H1 (cell line): ENCODE results near the gene SPIB. TPM values are rescaled to one million over a fixed set of nuclear protein-coding genes. Genes with fewer than 3 reads are reported as not detected.

Experiments used
- CTCF ChIA-PET: fragments of 300-600 bp; sonication (Branson Sonifier 250); formaldehyde crosslinking; loops from one replicate; lab custom pipeline; 2021; ENCODE audit not compliant: partially characterized antibody; lab: Charles Lee
- POLR2A ChIA-PET: fragments of 300-600 bp; sonication (Branson Sonifier 250); formaldehyde crosslinking; loops from one replicate; lab custom pipeline; 2021; ENCODE audit warnings: inconsistent platforms; ENCODE audit not compliant: partially characterized antibody; lab: Charles Lee
- DNase-seq, 2 experiments: peaks; one replicate each; pipeline versions ENCODE4 v3.0.0 to v3.0.0-alpha.2; 2010 to 2022; ENCODE audit warnings: low spot score in 2 of 2, low read depth in 1 of 2, mixed read lengths in 1 of 2
- FAIRE-seq: peaks from 2 replicates; lab custom pipeline; 2011; peaks lifted over from hg19 to GRCh38; lab: Jason Lieb, UNC
- H2AFZ ChIP-seq: 2 replicates; pipeline ENCODE4 v1.8.1; 2012; ENCODE audit warnings: low read length, inconsistent platforms
- H2AK5ac ChIP-seq: 2 replicates; pipeline ENCODE4 v1.6.1; 2013; ENCODE audit warnings: low read depth, low read length
- H2BK120ac ChIP-seq: replicated peaks from 2 replicates; pipeline ENCODE3; 2013; ENCODE audit warnings: low read depth, low read length, inconsistent platforms
- H2BK12ac ChIP-seq: 2 replicates; pipeline ENCODE4 v1.6.1; 2013; ENCODE audit warnings: low read depth, low read length
- H2BK15ac ChIP-seq: 2 replicates; pipeline ENCODE4 v1.6.1; 2013; ENCODE audit warnings: low read length
- H2BK20ac ChIP-seq: 2 replicates; pipeline ENCODE4 v1.6.1; 2013; ENCODE audit warnings: low read length
- H2BK5ac ChIP-seq: 2 replicates; pipeline ENCODE4 v1.6.1; 2013; ENCODE audit warnings: low read depth, low read length
- H3K14ac ChIP-seq: 2 replicates; pipeline ENCODE4 v1.6.1; 2013; ENCODE audit warnings: inconsistent platforms; ENCODE audit not compliant: insufficient read length
- H3K18ac ChIP-seq: 2 replicates; pipeline ENCODE4 v1.6.1; 2013; ENCODE audit warnings: low read length; ENCODE audit errors: extremely low read depth
- H3K23ac ChIP-seq: 2 replicates; pipeline ENCODE4 v1.6.1; 2013; ENCODE audit warnings: inconsistent platforms; ENCODE audit not compliant: insufficient read length
- H3K23me2 ChIP-seq: 2 replicates; pipeline ENCODE4 v1.6.1; 2013; ENCODE audit warnings: low read depth, low read length
- H3K27ac ChIP-seq: 2 replicates; pipeline ENCODE4 v1.6.1; 2011; ENCODE audit warnings: low read depth, low read length, inconsistent platforms
- H3K27me3 ChIP-seq, 4 experiments: replicated peaks in 1 of 4; 1 replicate in 1 of 4; 2 replicates in 3 of 4; pipeline versions ENCODE4 v1.6.1 to v1.8.1; 2011 to 2013; ENCODE audit warnings: low read length in 3 of 4, mild to moderate bottlenecking in 3 of 4, inconsistent platforms in 2 of 4, mixed read lengths in 2 of 4, moderate library complexity in 1 of 4; ENCODE audit not compliant: control insufficient read depth in 3 of 4, insufficient read depth in 3 of 4; ENCODE audit errors: extremely low read depth in 1 of 4
- H3K36me3 ChIP-seq, 4 experiments: 2 replicates each; pipeline versions ENCODE4 v1.6.1 to v1.8.1; 2011 to 2013; ENCODE audit warnings: mild to moderate bottlenecking in 4 of 4, low read length in 3 of 4, moderate library complexity in 2 of 4, control low read depth in 1 of 4, inconsistent platforms in 1 of 4; ENCODE audit not compliant: insufficient read depth in 4 of 4, control insufficient read depth in 2 of 4
- H3K4ac ChIP-seq: replicated peaks from 2 replicates; pipeline ENCODE3; 2013; ENCODE audit warnings: low read length, low read depth, mixed read lengths, inconsistent platforms; ENCODE audit not compliant: insufficient read length
- H3K4me1 ChIP-seq, 4 experiments: replicated peaks in 1 of 4; 1 replicate in 1 of 4; 2 replicates in 3 of 4; pipeline versions ENCODE4 v1.6.1 to v1.8.1; 2011 to 2013; ENCODE audit warnings: low read length in 3 of 4, inconsistent platforms in 2 of 4, mixed read lengths in 1 of 4; ENCODE audit not compliant: insufficient read depth in 4 of 4, control insufficient read depth in 3 of 4
- H3K4me2 ChIP-seq, 2 experiments: 2 replicates each; pipeline versions ENCODE4 v1.6.1 to v1.8.1; 2011 to 2013; ENCODE audit warnings: low read depth in 2 of 2, low read length in 2 of 2, control low read depth in 1 of 2, inconsistent platforms in 1 of 2, mild to moderate bottlenecking in 1 of 2; ENCODE audit not compliant: insufficient read depth in 1 of 2
- H3K4me3 ChIP-seq, 4 experiments: fragments of 200-600, 300-600 bp in 1 of 4; sonication (generic), shearing (Covaris generic), sonication (Bioruptor Twin) in 1 of 4; 2 replicates each; pipeline versions ENCODE4 v1.5.1 to v1.8.1; 2011 to 2016; ENCODE audit warnings: low read length in 4 of 4, low read depth in 3 of 4, control low read depth in 2 of 4, inconsistent platforms in 2 of 4, mild to moderate bottlenecking in 2 of 4, mixed read lengths in 1 of 4, moderate library complexity in 1 of 4; ENCODE audit not compliant: insufficient read depth in 2 of 4; ENCODE audit errors: extremely low read depth in 1 of 4
- H3K56ac ChIP-seq: replicated peaks from 2 replicates; pipeline ENCODE3; 2013; ENCODE audit warnings: low read depth, mild to moderate bottlenecking, mixed read lengths, low read length, inconsistent platforms; ENCODE audit not compliant: insufficient read length
- H3K79me1 ChIP-seq: 2 replicates; pipeline ENCODE4 v1.6.1; 2013; ENCODE audit warnings: low read depth, low read length, control low read depth
- H3K79me2 ChIP-seq, 2 experiments: 2 replicates each; pipeline versions ENCODE4 v1.6.1 to v1.8.1; 2012 to 2013; ENCODE audit warnings: low read length in 2 of 2, mild to moderate bottlenecking in 2 of 2, inconsistent platforms in 1 of 2; ENCODE audit not compliant: insufficient read depth in 2 of 2, control insufficient read depth in 1 of 2
- H3K9ac ChIP-seq, 4 experiments: replicated peaks in 1 of 4; 1 replicate in 1 of 4; 2 replicates in 3 of 4; pipeline versions ENCODE4 v1.6.1 to v1.8.1; 2011 to 2013; ENCODE audit warnings: low read depth in 3 of 4, low read length in 3 of 4, control low read depth in 2 of 4, mild to moderate bottlenecking in 2 of 4, moderate library complexity in 2 of 4, inconsistent platforms in 1 of 4; ENCODE audit errors: extremely low read depth in 1 of 4
- H3K9me3 ChIP-seq, 2 experiments: 2 replicates each; pipeline versions ENCODE4 v1.6.1 to v1.8.1; 2012 to 2013; ENCODE audit warnings: mild to moderate bottlenecking in 2 of 2, moderate library complexity in 2 of 2, control low read depth in 1 of 2, inconsistent platforms in 1 of 2, low read depth in 1 of 2, low read length in 1 of 2, mixed read lengths in 1 of 2; ENCODE audit not compliant: insufficient read depth in 2 of 2
- H4K20me1 ChIP-seq, 2 experiments: replicated peaks in 1 of 2; 2 replicates each; pipeline versions ENCODE3 to v1.8.1; 2011 to 2013; ENCODE audit warnings: inconsistent platforms in 2 of 2, low read length in 2 of 2, mild to moderate bottlenecking in 1 of 2; ENCODE audit not compliant: insufficient read depth in 2 of 2, control insufficient read depth in 1 of 2
- H4K5ac ChIP-seq: 2 replicates; pipeline ENCODE4 v1.6.1; 2013; ENCODE audit warnings: low read length, low read depth, mixed read lengths, inconsistent platforms; ENCODE audit not compliant: insufficient read length
- H4K8ac ChIP-seq: 2 replicates; pipeline ENCODE4 v1.8.0; 2013; ENCODE audit warnings: mild to moderate bottlenecking, moderate library complexity, low read length, inconsistent platforms; ENCODE audit not compliant: insufficient read depth; ENCODE audit errors: extremely low read depth
- H4K91ac ChIP-seq: replicated peaks from 2 replicates; pipeline ENCODE3; 2013; ENCODE audit warnings: low read length, mixed read lengths, inconsistent platforms; ENCODE audit not compliant: insufficient read length
- KDM1A ChIP-seq: fragments of 200-600, 300-600 bp; sonication (generic); IDR thresholded peaks from 2 replicates; pipeline ENCODE4 v1.7.1; 2016; ENCODE audit warnings: mild to moderate bottlenecking, low read length, borderline replicate concordance
- NANOG ChIP-seq: IDR thresholded peaks from 2 replicates; pipeline ENCODE4 v1.6.1; 2011; ENCODE audit warnings: low read length, low read depth, mild to moderate bottlenecking, inconsistent platforms; ENCODE audit not compliant: insufficient read depth, poor library complexity, severe bottlenecking
- PHF8 ChIP-seq: fragments of 200-600 bp; sonication (generic); conservative IDR thresholded peaks from 2 replicates; pipeline ENCODE4 v1.7.1; 2012; ENCODE audit warnings: low read depth, mild to moderate bottlenecking, inconsistent platforms, low read length, moderate library complexity
- POLR2AphosphoS5 ChIP-seq: IDR thresholded peaks from 2 replicates; pipeline ENCODE4 v1.6.1; 2011; ENCODE audit warnings: low read depth, low read length
- TEAD4 ChIP-seq: IDR thresholded peaks from 2 replicates; pipeline ENCODE4 v1.6.1; 2012; ENCODE audit warnings: low read depth, low read length, inconsistent platforms, mixed read lengths
- ZNF274 ChIP-seq: IDR thresholded peaks from 2 replicates; pipeline ENCODE4 v1.7.0; 2012; ENCODE audit warnings: low read length, borderline replicate concordance; ENCODE audit errors: extremely low read depth
- WGBS, 2 experiments: shearing (Covaris generic) in 1 of 2; methylation state at CpG; one replicate each; pipeline versions ENCODE4 v1.1.6 to v1.1.7; 2013 to 2015; ENCODE audit warnings: low lambda C conversion rate in 2 of 2, mixed read lengths in 2 of 2, inconsistent platforms in 1 of 2, low coverage in 1 of 2, missing lambda C conversion rate in 1 of 2; ENCODE audit not compliant: insufficient replicate concordance in 2 of 2, insufficient coverage in 1 of 2, insufficient read length in 1 of 2; ENCODE audit errors: extremely low coverage in 1 of 2, missing lambda C conversion rate in 1 of 2; 5-methylcytosine and 5-hydroxymethylcytosine counted together
- polyA plus RNA-seq, 7 experiments: library from polyadenylated mRNA; depleted of rRNA in 3 of 7; stranded (reverse) in 5 of 7; unstranded in 2 of 7; fragments of >200 nt in 5 of 7; fragments of 200-250 nt in 2 of 7; gene quantifications; 1 replicate in 5 of 7; 2 replicates in 1 of 7; 4 replicates in 1 of 7; pipeline versions ENCODE4 v1.2.1 to v1.2.3, GENCODE V29; 2011 to 2013; ENCODE audit warnings: missing spikeins in 2 of 7, mixed read lengths in 2 of 7
- total RNA-seq: library from RNA; stranded (reverse); fragmentation: NEBNext Ultra II Directional; extraction: Animal tissue kit (Norgen Biotek cat#: 25700); gene quantifications from 2 replicates; pipeline ENCODE4 v1.2.1, GENCODE V29; 2021
- TF ChIP-seq, protein P1 (sequence below): IDR thresholded peaks from 2 replicates; pipeline ENCODE4 v1.6.1; 2012; ENCODE audit warnings: low read length, inconsistent platforms

The SPIB gene
- total and polyA plus RNA-seq, 2 of the 8 experiments (the other 6 are each of a cell fraction or from before 2014, with no cell fraction given): 11.1 to 17.4 TPM

DNA sequence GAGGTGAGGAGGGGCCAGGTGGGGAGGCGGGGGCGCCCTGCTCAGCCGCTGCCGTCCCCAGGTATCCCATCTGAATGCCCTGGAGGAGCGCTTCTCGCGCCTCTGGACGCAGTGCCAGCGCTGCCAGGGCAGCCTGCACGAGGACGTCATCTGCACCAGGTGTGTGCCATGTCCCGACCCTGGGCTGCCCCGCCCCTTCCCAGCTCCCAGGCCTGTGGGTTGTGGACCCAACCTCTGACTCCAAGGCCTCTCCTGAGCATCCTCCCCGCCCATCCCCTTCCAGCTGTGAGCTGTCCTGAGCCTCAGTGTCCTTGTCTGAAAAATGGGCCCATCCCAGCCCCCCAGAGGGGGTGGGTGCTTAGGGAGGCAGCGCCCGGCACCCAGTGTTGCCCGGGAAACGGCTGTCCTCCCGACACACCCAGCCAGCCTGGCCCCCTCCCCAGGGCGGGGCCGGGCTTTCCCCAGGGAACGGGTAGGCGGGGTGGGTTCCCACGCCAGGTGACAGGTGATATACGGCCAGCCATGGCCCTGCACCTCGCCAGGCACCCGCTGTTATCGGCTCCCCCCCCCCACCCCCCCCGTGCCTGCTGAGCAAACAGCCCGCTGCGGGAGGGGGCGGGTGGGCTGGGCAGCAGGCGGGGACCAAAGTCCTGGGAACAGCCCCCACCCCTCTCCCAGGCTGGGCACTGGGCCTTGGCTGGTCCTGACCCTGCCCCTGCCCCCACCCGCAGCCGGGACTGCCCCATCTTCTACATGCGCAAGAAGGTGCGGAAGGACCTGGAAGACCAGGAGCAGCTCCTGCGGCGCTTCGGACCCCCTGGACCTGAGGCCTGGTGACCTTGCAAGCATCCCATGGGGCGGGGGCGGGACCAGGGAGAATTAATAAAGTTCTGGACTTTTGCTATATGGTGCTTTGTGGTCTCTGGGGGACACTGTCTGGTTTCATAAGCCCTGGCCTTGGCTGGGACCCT lies 1.3 kb upstream of the SPIB start:
- peaks cover 0 to 2% (median 0%) of the 10 kb centered on the region in 4 experiments; a peak in 1 of 7 replicates for H3K27me3 ChIP-seq
- no peak overlapping the region for H3K23ac ChIP-seq
- H4K5ac ChIP-seq: no peak overlapping the region
- H3K9me3 ChIP-seq: no peaks in the 10 kb centered on the region
- H3K79me2 ChIP-seq: no peaks in the 10 kb centered on the region
- no peak overlapping the region for H2AK5ac ChIP-seq
- H3K23me2 ChIP-seq: peaks cover 12% of the 10 kb centered on the region; the same call in 1 of the 2 replicates
- H3K14ac ChIP-seq: no peak overlapping the region
- H3K27ac ChIP-seq: no peak overlapping the region
- peaks cover 0 to 9% (median 0%) of the 10 kb centered on the region in 4 experiments; a peak in 1 of 8 replicates for H3K36me3 ChIP-seq
- no peak for DNase-seq
- H2AFZ ChIP-seq: no peak overlapping the region
- H3K9ac ChIP-seq: no peak overlapping the region
- no peak overlapping the region for H2BK120ac ChIP-seq
- TF ChIP-seq ZNF274: no peak
- TF ChIP-seq TEAD4: no peak
- TF ChIP-seq POLR2AphosphoS5: 0 out of 2 replicates have a peak, but pooled peaks have one; percentile 10
- no peak; the same call in 1 of the 2 replicates for TF ChIP-seq KDM1A
- no peak for TF ChIP-seq PHF8
- no peak for TF ChIP-seq NANOG
- TF ChIP-seq, protein P1, sequence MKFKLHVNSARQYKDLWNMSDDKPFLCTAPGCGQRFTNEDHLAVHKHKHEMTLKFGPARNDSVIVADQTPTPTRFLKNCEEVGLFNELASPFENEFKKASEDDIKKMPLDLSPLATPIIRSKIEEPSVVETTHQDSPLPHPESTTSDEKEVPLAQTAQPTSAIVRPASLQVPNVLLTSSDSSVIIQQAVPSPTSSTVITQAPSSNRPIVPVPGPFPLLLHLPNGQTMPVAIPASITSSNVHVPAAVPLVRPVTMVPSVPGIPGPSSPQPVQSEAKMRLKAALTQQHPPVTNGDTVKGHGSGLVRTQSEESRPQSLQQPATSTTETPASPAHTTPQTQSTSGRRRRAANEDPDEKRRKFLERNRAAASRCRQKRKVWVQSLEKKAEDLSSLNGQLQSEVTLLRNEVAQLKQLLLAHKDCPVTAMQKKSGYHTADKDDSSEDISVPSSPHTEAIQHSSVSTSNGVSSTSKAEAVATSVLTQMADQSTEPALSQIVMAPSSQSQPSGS: no peak
- no peak overlapping the region for H2BK5ac ChIP-seq
- no peak overlapping the region for H4K91ac ChIP-seq
- no peak overlapping the region for H3K4me3 ChIP-seq
- H3K4ac ChIP-seq: no peak overlapping the region
- H3K56ac ChIP-seq: no peak overlapping the region
- H2BK12ac ChIP-seq: no peak overlapping the region
- WGBS, 2 experiments: 90% methylated on average over 24 of the region's 42 CpGs; no CpG with 5 or more reads in 1 of the 2 experiments
- peak overlapping the region in 1 of 2 experiments; percentile 93; a peak in 2 of 4 replicates for H3K4me2 ChIP-seq
- H3K4me1 ChIP-seq: peaks cover 0 to 20% (median 12%) of the 10 kb centered on the region in 4 experiments; a peak in 6 of 7 replicates
- ChIA-PET POLR2A (interaction anchor here (0.8 to 2.2 kb wide), 9 partner anchors 10 to 65 kb away, joined by 3 to 14 read pairs (median 4); no protein-coding TSS in a partner anchor), CTCF (interaction anchor here (0.6 to 3.2 kb wide), 7 partner anchors 25 to 372 kb away, joined by 3 to 22 read pairs (median 3); no protein-coding TSS in a partner anchor)
- H2BK15ac ChIP-seq: no peak overlapping the region
- H2BK20ac ChIP-seq: no peak overlapping the region
- H4K8ac ChIP-seq: no peak overlapping the region; the same call in 1 of the 2 replicates
- H4K20me1 ChIP-seq: peaks cover 0 to 8% of the 10 kb centered on the region in 2 experiments
- no peak overlapping the region for H3K18ac ChIP-seq
- no peak for FAIRE-seq
- peaks cover 2% of the 10 kb centered on the region; the same call in 1 of the 2 replicates for H3K79me1 ChIP-seq
